OCI-LY3 (cell line): ENCODE data around the gene TNS1.

ENCODE experiments used
- CTCF ChIP-seq: fragments of 200-600, 300-600 bp; sonication (generic); IDR thresholded peaks from 2 replicates; pipeline ENCODE4 v1.5.1; 2014; ENCODE audit warnings: antibody characterized with exemption, low read length, low read depth
- EZH2phosphoT487 ChIP-seq: fragments of 200-600 bp; shearing (Covaris generic); IDR thresholded peaks from 2 replicates; pipeline ENCODE4 v1.6.1; 2018; ENCODE audit warnings: antibody characterized with exemption, mixed run types, low read depth

- no peak for TF ChIP-seq CTCF
- no peak for TF ChIP-seq EZH2phosphoT487
These were observed 9.7 kb downstream of the TNS1 start for GRCh38 chr2:217993138-217993537.
